Heart left ventricle (tissue), 16 donors: ENCODE results near the gene FUT8. TPM values are rescaled to one million over a fixed set of nuclear protein-coding genes. Genes with fewer than 3 reads are reported as not detected.

ENCODE experiments used
- ATAC-seq, 4 donors: fragments of 200-7000 bp; cut with Tn5 transposase; one replicate each; pipeline ENCODE4 v1.9.1; 2020 to 2022; ENCODE audit warnings: moderate library complexity in 4 of 4, mild to moderate bottlenecking in 3 of 4, moderate number of reproducible peaks in 1 of 4
- DNase-seq, 5 donors: peaks; one replicate each; pipeline ENCODE4 v3.0.0-alpha.2; 2020
- H3K27ac ChIP-seq, 12 donors: fragments of 200-600 bp; sonication (generic) in 4 of 12; one replicate each; pipeline versions ENCODE4 v1.5.0 to v1.8.0; 2016 to 2022; ENCODE audit warnings: mild to moderate bottlenecking in 2 of 12
- H3K27me3 ChIP-seq, 9 donors: fragments of 200-600 bp; sonication (generic) in 2 of 9; one replicate each; pipeline versions ENCODE4 v1.5.1 to v1.8.0; 2016 to 2022; ENCODE audit warnings: mild to moderate bottlenecking in 3 of 9
- H3K36me3 ChIP-seq, 9 donors: fragments of 200-600 bp; sonication (generic) in 2 of 9; one replicate each; pipeline versions ENCODE4 v1.5.0 to v1.8.0; 2018 to 2022; ENCODE audit warnings: mild to moderate bottlenecking in 2 of 9
- H3K4me1 ChIP-seq, 12 donors: fragments of 200-600 bp; sonication (generic) in 4 of 12; one replicate each; pipeline versions ENCODE4 v1.5.0 to v1.8.0; 2016 to 2022; ENCODE audit warnings: mild to moderate bottlenecking in 3 of 12
- H3K4me3 ChIP-seq, 12 donors: fragments of 200-600 bp; sonication (generic) in 4 of 12; one replicate each; pipeline versions ENCODE4 v1.5.0 to v1.8.0; 2017 to 2022; ENCODE audit warnings: mild to moderate bottlenecking in 9 of 12, moderate library complexity in 4 of 12
- H3K9me3 ChIP-seq, 12 donors: fragments of 200-600 bp; sonication (generic) in 4 of 12; one replicate each; pipeline versions ENCODE4 v1.5.0 to v1.8.0; 2016 to 2022; ENCODE audit warnings: mild to moderate bottlenecking in 1 of 12
- CTCF ChIP-seq, 12 donors: fragments of 200-600 bp; sonication (generic) in 4 of 12; IDR thresholded peaks; one replicate each; pipeline versions ENCODE4 v1.5.0 to v1.8.0; 2018 to 2022; ENCODE audit warnings: antibody characterized with exemption in 12 of 12, mild to moderate bottlenecking in 5 of 12
- POLR2A ChIP-seq, 2 donors: fragments of 450-650 bp; IDR thresholded peaks; one replicate each; pipeline ENCODE4 v1.6.1; 2017; ENCODE audit warnings: antibody characterized with exemption in 2 of 2, mild to moderate bottlenecking in 2 of 2, moderate library complexity in 2 of 2
- WGBS, 4 donors: extraction: QIAGEN DNeasy Blood & Tissue Kit in 2 of 4; methylation state at CpG; one replicate each; pipeline versions ENCODE4 v1.1.5 to v1.1.7; 2013 to 2018; 5-methylcytosine and 5-hydroxymethylcytosine counted together
- intact Hi-C, 10 donors: fragments of 100-400 bp; cut with DNase I; formaldehyde crosslinking; loops; one replicate each; pipeline versions ENCODE4 v1.11.1 to v1.14.2; 2022
- polyA plus RNA-seq, 2 donors: library from polyadenylated mRNA; stranded (reverse); fragments of 200-250 nt; gene quantifications; one replicate each; pipeline ENCODE4 v1.2.3, GENCODE V29; 2013
- total RNA-seq, 9 donors: library from RNA; depleted of rRNA in 2 of 9; stranded (reverse); fragments of >200 nt in 2 of 9; fragmentation: NEBNext Ultra II Directional in 3 of 9; extraction: Animal tissue kit (Norgen Biotek cat#: 25700) in 3 of 9; gene quantifications; one replicate each; pipeline versions ENCODE4 v1.1.0 to v1.2.4, GENCODE V29; 2016 to 2023
- donor health status: ischemic (EF 13 %, LVEDD 7.1; RV severe dilation, severe dysfunction).
- donor health status: healthy with polysubstance abuse.
- donor health status: DM: no; HTN: yes; CAD: no.
- donor health status: DM: no; HTN: no; CAD: no.
- donor health status: ischemic (EF 25% LVEDD 6.9; RV normal size, moderate dysfunction).
- donor health status: ischemic (EF 25% LVEDD 5.7; RV mildly dilated, moderate dysfunction).
- donor health status: healthy.
- donor health status: DM: yes; HTN: yes; CAD: no.
- donor health status: ischemic (EF 35%, LVEDD 5.7; RV mildly dilated, moderate dysfunction).
- donor health status: nonischemic (EF 11% LVEDD 7.7; RV severe dilation, severe dysfunction).
- donor health status: DM: yes; HTN: yes; CAD: no.
- donor health status: PGD.
- donor health status: ischemic (EF 29% LVEDD 5.4; RV normal size, mild dysfunction).
- donor health status: nonischemic (EF 23%, LVEDD 6.1; RV moderate dilation, normal function).

The FUT8 gene
- total and polyA plus RNA-seq, 11 donors, result 2.8 to 17.3 (median 11.2) TPM

DNA sequence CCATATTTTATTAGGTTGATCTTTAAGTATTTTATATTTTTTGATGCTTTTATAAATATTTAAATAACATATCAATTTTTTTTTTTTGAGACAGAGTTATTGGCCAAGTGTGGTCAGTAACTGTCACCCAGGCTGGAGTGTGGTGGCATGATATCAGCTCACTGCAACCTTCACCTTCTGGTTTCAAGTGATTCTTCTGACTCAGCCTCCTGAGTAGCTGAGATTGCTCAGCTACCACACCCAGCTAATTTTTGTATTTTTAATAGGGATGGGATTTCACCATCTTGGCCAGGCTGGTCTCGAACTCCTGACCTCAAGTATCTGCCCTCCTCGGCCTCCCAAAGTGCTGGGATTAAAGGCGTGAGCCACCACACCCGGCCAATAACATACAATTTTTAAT lies 71.1 kb downstream of the FUT8 start:
- DNase-seq, result no peak
- TF ChIP-seq POLR2A (IDR thresholded peaks at IDR 0.05) (no peak), CTCF (IDR thresholded peaks at IDR 0.05) (no peak)
- H3K4me3 ChIP-seq, result no peak overlapping the region
- intact Hi-C loops, result no loop called here
- H3K4me1 ChIP-seq, result peaks cover 0 to 12% (median 3%) of the 10 kb centered on the region in 12 donors
- no peak overlapping the region for H3K27ac ChIP-seq
- ATAC-seq, result no peak
- no peaks in the 10 kb centered on the region for H3K9me3 ChIP-seq
- 96 to 99% (median 97%) methylated on average over 4 of the region's 4 CpGs for WGBS, 4 donors
- no peaks in the 10 kb centered on the region for H3K27me3 ChIP-seq
- no peaks in the 10 kb centered on the region for H3K36me3 ChIP-seq

DNA sequence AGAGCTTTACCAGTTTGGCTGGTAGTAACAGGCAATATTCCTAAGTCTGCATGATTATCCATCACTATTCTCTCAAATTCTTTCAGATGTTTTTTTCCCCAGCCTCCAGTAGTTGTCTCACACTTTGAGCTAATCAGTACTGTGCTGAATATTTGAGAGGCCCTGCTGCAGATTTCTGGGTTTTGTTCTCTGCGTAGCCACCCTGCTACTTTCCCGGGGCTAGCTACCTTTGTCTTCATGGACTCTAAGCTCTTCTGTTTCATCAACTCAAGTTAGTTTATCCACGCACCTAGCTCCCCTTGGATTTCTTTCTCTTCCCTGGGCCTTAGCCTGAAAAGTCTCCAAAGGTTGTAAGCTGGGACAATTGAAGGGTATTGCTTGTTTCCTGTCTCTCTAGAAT lies 73.0 kb downstream of the FUT8 start:
- intact Hi-C loops, result no loop called here
- WGBS, 4 donors, result 77 to 84% (median 80%) methylated on average over 3 of the region's 3 CpGs
- TF ChIP-seq CTCF (IDR thresholded peaks at IDR 0.05) (no peak), POLR2A (IDR thresholded peaks at IDR 0.05) (no peak)
- H3K4me3 ChIP-seq, result no peak overlapping the region
- no peak for DNase-seq
- H3K27ac ChIP-seq, result no peak overlapping the region
- no peaks in the 10 kb centered on the region for H3K27me3 ChIP-seq
- peaks cover 0 to 12% (median 3%) of the 10 kb centered on the region in 12 donors for H3K4me1 ChIP-seq
- ATAC-seq, result no peak
- H3K9me3 ChIP-seq, result no peaks in the 10 kb centered on the region
- H3K36me3 ChIP-seq, result no peaks in the 10 kb centered on the region

DNA sequence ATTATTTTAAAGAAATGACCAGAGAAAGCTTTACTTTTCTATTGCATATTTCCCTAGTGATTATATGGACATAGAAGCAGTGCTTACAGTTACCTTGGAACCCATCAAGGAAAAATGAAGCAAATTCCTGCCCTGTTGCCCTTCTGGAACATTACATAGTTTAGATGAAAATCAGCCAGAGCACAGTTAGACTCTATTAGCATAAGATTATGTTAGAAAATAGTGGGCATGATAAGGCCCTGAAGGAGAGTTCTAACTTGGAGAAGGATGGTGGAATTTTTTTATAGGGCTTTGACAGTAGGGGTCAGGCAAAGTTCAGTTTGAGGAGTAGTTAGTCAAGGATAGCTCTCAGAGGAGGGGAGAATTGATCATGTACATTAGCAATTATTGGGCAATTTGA lies 74.3 kb downstream of the FUT8 start:
- Histone ChIP-seq H3K4me3 (no peak overlapping the region), H3K4me1 (peaks cover 0 to 23% (median 5%) of the 10 kb centered on the region in 12 donors), H3K27me3 (no peaks in the 10 kb centered on the region), H3K27ac (no peak overlapping the region), H3K36me3 (no peaks in the 10 kb centered on the region), H3K9me3 (no peaks in the 10 kb centered on the region)
- no peak for ATAC-seq
- TF ChIP-seq POLR2A (IDR thresholded peaks at IDR 0.05), result no peak
- TF ChIP-seq CTCF (IDR thresholded peaks at IDR 0.05), result no peak
- DNase-seq, result no peak
- intact Hi-C loops, result no loop called here

DNA sequence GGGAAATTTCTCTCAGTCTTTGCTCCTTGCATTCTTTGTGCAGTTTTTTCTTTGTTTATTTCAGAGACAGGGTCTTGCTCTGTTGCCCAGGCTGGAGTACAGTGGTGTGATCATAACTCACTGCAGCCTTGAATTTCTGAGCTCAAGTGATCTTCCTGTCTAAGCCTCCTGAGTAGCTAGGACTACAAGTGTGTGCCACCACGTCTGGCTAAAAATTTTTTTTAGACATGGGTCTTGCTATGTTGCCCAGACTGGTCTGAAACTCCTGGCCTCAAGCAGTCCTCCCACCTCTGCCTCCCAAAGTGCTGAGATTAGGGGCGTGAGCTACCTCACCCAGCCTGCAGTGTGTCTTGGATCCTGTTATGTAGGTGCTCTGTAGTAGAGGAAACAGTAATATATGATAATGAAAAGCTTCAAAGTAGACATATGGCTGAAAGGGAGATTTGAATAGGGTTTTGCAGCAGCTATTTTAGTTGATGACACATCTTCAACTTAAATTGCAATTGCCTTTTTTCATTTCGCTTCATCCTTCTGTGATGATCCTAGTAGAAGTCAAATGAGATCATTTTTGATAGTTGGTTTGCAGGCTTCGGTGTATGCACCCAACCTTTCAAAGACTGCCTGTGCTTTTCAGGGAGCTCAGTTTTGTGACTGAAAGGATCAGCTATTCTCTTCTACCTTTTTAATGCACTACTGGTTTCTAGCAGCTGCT lies 75.4 kb downstream of the FUT8 start:
- no peak for DNase-seq
- Histone ChIP-seq H3K4me1 (peaks cover 0 to 18% (median 3%) of the 10 kb centered on the region in 12 donors), H3K27ac (no peak overlapping the region), H3K36me3 (no peaks in the 10 kb centered on the region), H3K9me3 (no peaks in the 10 kb centered on the region), H3K4me3 (no peak overlapping the region), H3K27me3 (no peaks in the 10 kb centered on the region)
- TF ChIP-seq CTCF (IDR thresholded peaks at IDR 0.05) (no peak), POLR2A (IDR thresholded peaks at IDR 0.05) (no peak)
- WGBS, 4 donors, result 93 to 98% (median 95%) methylated on average over 4 of the region's 4 CpGs
- intact Hi-C loops, result no loop called here
- no peak for ATAC-seq
